Neural cell (in vitro differentiated cells): ENCODE data around the gene CALCA. TPM values are rescaled to one million over a fixed set of nuclear protein-coding genes. Genes with fewer than 3 reads are reported as not detected.
A peak's percentile ranks its signal among the peaks of the same experiment; 100 is the strongest.

ENCODE experiments used
- H2AFZ ChIP-seq: fragments of 200-600, 300-800 bp; sonication (generic), shearing (Covaris generic); 2 replicates; pipeline ENCODE4 v1.6.0; 2014; ENCODE audit warnings: low read depth, mild to moderate bottlenecking, antibody characterized with exemption, low read length, moderate library complexity
- H3F3A ChIP-seq: fragments of 200-600 bp; shearing (Covaris generic); 2 replicates; pipeline ENCODE4 v1.6.1; 2016; ENCODE audit warnings: mild to moderate bottlenecking, moderate library complexity, mixed read lengths, antibody characterized with exemption, low read length; ENCODE audit not compliant: insufficient read depth, poor library complexity, severe bottlenecking
- H3K27ac ChIP-seq: fragments of 200-600, 300-800 bp; sonication (generic), shearing (Covaris generic); 2 replicates; pipeline ENCODE4 v1.5.1; 2014; ENCODE audit warnings: mild to moderate bottlenecking, low read length, moderate library complexity
- H3K27me3 ChIP-seq: fragments of 300-800, 200-600 bp; sonication (generic), shearing (Covaris generic); 2 replicates; pipeline ENCODE4 v1.6.0; 2014; ENCODE audit warnings: mild to moderate bottlenecking, low read depth, low read length, moderate library complexity; ENCODE audit not compliant: insufficient read depth
- H3K36me3 ChIP-seq: fragments of 300-800, 200-600 bp; sonication (generic), shearing (Covaris generic); 2 replicates; pipeline ENCODE4 v1.5.1; 2014; ENCODE audit warnings: mild to moderate bottlenecking, antibody characterized with exemption, low read length, moderate library complexity; ENCODE audit not compliant: insufficient read depth
- H3K4me2 ChIP-seq: fragments of 300-800, 200-600 bp; sonication (generic), shearing (Covaris generic); 2 replicates; pipeline ENCODE4 v1.6.0; 2014; ENCODE audit warnings: mild to moderate bottlenecking, low read length
- H3K4me3 ChIP-seq: fragments of 300-800, 200-600 bp; sonication (generic), shearing (Covaris generic); 2 replicates; pipeline ENCODE4 v1.5.1; 2014; ENCODE audit warnings: mild to moderate bottlenecking, low read length, moderate library complexity
- H3K79me2 ChIP-seq: fragments of 200-600 bp; shearing (Covaris generic); replicated peaks from 2 replicates; pipeline ENCODE4 v1.6.0; 2014; ENCODE audit warnings: mild to moderate bottlenecking, low read length, moderate library complexity; ENCODE audit not compliant: insufficient read depth
- H3K9ac ChIP-seq: fragments of 300-800, 200-600 bp; sonication (generic), shearing (Covaris generic); 2 replicates; pipeline ENCODE4 v1.6.1; 2016; ENCODE audit warnings: mild to moderate bottlenecking, low read length, mixed read lengths
- H3K9me2 ChIP-seq: fragments of 200-600 bp; shearing (Covaris generic); 2 replicates; pipeline ENCODE4 v1.6.1; 2016; ENCODE audit warnings: mild to moderate bottlenecking, low read length, mixed read lengths; ENCODE audit not compliant: insufficient read depth
- H3K9me3 ChIP-seq: fragments of 200-600, 300-800 bp; sonication (generic), shearing (Covaris generic); 2 replicates; pipeline ENCODE4 v1.6.1; 2016; ENCODE audit warnings: mild to moderate bottlenecking, mixed run types, low read length, moderate library complexity, mixed read lengths
- H4K20me1 ChIP-seq: fragments of 200-600 bp; shearing (Covaris generic); 2 replicates; pipeline ENCODE4 v1.6.1; 2016; ENCODE audit warnings: mild to moderate bottlenecking, mixed run types; ENCODE audit not compliant: insufficient read depth
- CTCF ChIP-seq: fragments of 450-650 bp; IDR thresholded peaks from 2 replicates; pipeline ENCODE4 v1.5.1; 2014; ENCODE audit warnings: antibody characterized with exemption, mild to moderate bottlenecking, moderate library complexity; ENCODE audit not compliant: poor library complexity, severe bottlenecking
- EP300 ChIP-seq: fragments of 450-650 bp; conservative IDR thresholded peaks from 2 replicates; pipeline ENCODE4 v1.6.1; 2014; ENCODE audit warnings: antibody characterized with exemption, mild to moderate bottlenecking, moderate library complexity; ENCODE audit not compliant: poor library complexity, severe bottlenecking
- EZH2 ChIP-seq: fragments of 200-600, 300-800 bp; shearing (Covaris generic), sonication (generic); IDR thresholded peaks from 2 replicates; pipeline ENCODE4 v1.6.1; 2014; ENCODE audit warnings: antibody characterized with exemption, low read length, borderline replicate concordance, mild to moderate bottlenecking; ENCODE audit not compliant: insufficient read depth, poor library complexity, severe bottlenecking
- MXI1 ChIP-seq: fragments of 450-650 bp; conservative IDR thresholded peaks from 2 replicates; pipeline ENCODE4 v1.6.1; 2014; ENCODE audit warnings: antibody characterized with exemption, mild to moderate bottlenecking; ENCODE audit not compliant: poor library complexity, severe bottlenecking
- POLR2AphosphoS5 ChIP-seq: IDR thresholded peaks from 2 replicates; pipeline ENCODE4 v1.6.1; 2012
- RAD21 ChIP-seq: fragments of 450-650 bp; conservative IDR thresholded peaks from 2 replicates; pipeline ENCODE4 v1.6.1; 2014; ENCODE audit warnings: antibody characterized with exemption, mild to moderate bottlenecking, moderate library complexity
- REST ChIP-seq: IDR thresholded peaks from 2 replicates; pipeline ENCODE4 v1.6.1; 2012; ENCODE audit warnings: borderline replicate concordance
- SMC3 ChIP-seq: fragments of 450-650 bp; conservative IDR thresholded peaks from 2 replicates; pipeline ENCODE4 v1.6.1; 2014; ENCODE audit warnings: antibody characterized with exemption, mild to moderate bottlenecking, moderate library complexity; ENCODE audit not compliant: poor library complexity
- TAF1 ChIP-seq: IDR thresholded peaks from 2 replicates; pipeline ENCODE4 v1.6.1; 2012; ENCODE audit warnings: low read depth
- polyA plus RNA-seq: library from polyadenylated mRNA; depleted of rRNA; stranded (reverse); fragments of >200 nt; gene quantifications from 2 replicates; pipeline ENCODE4 v1.2.3, GENCODE V29; 2014

Gene CALCA
- polyA plus RNA-seq, 1 donor from 2014 or later, result not detected

DNA sequence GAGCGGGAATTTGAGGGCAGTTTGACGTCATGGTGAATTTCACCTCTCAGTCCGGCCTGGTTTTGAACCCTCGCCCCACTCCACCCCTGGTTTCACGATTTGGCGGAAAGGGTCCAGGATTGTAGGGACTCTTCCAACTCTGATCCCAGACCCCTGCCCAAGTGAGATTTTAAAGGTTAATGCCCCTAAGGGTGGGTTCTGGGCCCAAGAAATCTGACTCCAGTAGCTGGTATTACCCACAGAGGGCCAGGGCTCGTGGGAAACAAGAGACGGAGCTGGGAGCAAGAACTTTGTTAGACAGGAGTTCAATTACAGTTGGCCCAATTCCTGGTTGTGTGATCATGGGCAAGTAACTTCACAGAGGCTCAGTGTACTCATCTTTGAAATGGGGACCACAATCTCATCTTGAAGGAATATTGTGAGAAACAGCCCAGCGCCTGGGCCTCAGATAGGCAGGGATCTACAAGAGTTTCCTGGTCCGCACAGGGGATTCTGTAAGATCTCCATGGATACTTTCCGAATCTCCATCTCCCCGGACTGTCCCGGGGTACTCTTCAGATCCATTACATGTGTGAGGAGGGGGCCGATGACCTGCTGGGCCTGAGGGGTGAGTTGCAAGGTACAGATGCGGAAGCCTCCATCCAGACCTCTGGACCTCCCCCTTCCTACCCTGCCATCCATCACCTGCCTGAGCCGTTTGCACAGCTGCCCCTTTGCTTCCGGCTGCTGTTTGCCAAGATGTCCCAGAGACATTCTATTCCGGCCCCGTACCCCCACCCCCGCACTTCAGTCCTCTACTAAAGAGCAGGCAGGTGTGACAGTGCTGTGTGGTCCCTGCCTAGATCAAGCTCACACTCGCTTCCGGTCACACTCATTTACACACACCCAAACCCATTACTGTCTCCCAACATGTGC, 687 bp upstream of the CALCA start:
- no peak for TF ChIP-seq SMC3
- TF ChIP-seq CTCF, result no peak
- no peak for TF ChIP-seq EP300
- TF ChIP-seq MXI1, result no peak
- no peak for TF ChIP-seq RAD21
- TF ChIP-seq EZH2, result no peak
- TF ChIP-seq REST, result no peak
- no peak for TF ChIP-seq TAF1
- no peak for TF ChIP-seq POLR2AphosphoS5
- Histone ChIP-seq H3K9ac (no peak overlapping the region), H4K20me1 (no peaks in the 10 kb centered on the region), H3K79me2 (no peaks in the 10 kb centered on the region), H3K9me2 (no peaks in the 10 kb centered on the region), H3K27ac (no peak overlapping the region), H3F3A (no peaks in the 10 kb centered on the region), H3K4me2 (peak overlapping the region; percentile 56), H2AFZ (no peak overlapping the region), H3K27me3 (peaks cover 74% of the 10 kb centered on the region), H3K4me3 (peak overlapping the region; percentile 72), H3K36me3 (no peaks in the 10 kb centered on the region), H3K9me3 (peaks cover 7% of the 10 kb centered on the region)

DNA sequence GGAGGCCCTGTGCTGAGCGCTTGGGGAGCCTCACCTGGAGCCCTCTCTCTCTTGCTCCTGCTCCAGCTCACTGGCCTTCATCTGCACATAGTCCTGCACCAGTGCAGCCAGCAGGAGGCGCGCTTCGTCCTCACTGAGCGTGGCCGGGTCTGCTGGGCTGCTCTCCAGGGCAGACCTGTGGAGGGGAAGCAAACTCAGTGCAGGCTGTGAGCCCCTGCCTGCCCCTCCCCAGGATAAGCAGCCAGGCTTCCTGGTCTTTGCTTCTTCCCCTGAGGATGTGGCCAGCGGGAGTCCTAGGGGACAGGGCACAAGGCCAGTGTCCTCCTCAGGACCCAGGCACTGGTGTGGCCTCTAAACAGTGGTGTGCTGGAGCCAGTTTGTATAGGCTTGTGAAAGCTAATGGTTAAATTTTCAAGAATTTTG, 2.2 kb downstream of the CALCA start:
- Histone ChIP-seq H3K36me3 (no peaks in the 10 kb centered on the region), H3K9ac (no peak overlapping the region), H2AFZ (no peak overlapping the region), H3K27me3 (peaks cover 45% of the 10 kb centered on the region), H4K20me1 (no peaks in the 10 kb centered on the region), H3K27ac (no peak overlapping the region), H3K4me3 (no peak overlapping the region), H3F3A (no peaks in the 10 kb centered on the region), H3K9me3 (peaks cover 7% of the 10 kb centered on the region), H3K9me2 (no peaks in the 10 kb centered on the region), H3K79me2 (no peaks in the 10 kb centered on the region), H3K4me2 (no peak overlapping the region)
- TF ChIP-seq EZH2 (no peak), MXI1 (no peak), TAF1 (no peak), RAD21 (no peak), POLR2AphosphoS5 (no peak), EP300 (no peak), CTCF (peak; percentile 31), REST (no peak)
